Measurements from ENCODE around the gene SLC18A3.

- TF ChIP-seq CTCF (IDR thresholded peaks at IDR 0.05) = no peak
- TF ChIP-seq POLR2A (IDR thresholded peaks at IDR 0.05) = no peak
Measured at GRCh38 chr10:49616421-49617101, 6.5 kb downstream of the SLC18A3 start.

Measured in thyroid gland (tissue), 4 donors.